Stimulated activated CD4-positive, alpha-beta T cell treated with anti-CD3 and anti-CD28 coated beads, Interleukin-1b, Interleukin-23, amount 100 ng/mL, for 1 hour (primary cell): ENCODE results near the gene MKRN1.
"Not testable (repeated sequence)": the region's sequence is repeated elsewhere in the genome, so short reads cannot be mapped to it uniquely, and the experiment has no call there.

Experiments
- DNase-seq, 2 donors: peaks; one replicate each; pipeline ENCODE4 v3.0.0-alpha.2; 2020; ENCODE audit warnings: low read depth in 2 of 2

Gene MKRN1, protein sequence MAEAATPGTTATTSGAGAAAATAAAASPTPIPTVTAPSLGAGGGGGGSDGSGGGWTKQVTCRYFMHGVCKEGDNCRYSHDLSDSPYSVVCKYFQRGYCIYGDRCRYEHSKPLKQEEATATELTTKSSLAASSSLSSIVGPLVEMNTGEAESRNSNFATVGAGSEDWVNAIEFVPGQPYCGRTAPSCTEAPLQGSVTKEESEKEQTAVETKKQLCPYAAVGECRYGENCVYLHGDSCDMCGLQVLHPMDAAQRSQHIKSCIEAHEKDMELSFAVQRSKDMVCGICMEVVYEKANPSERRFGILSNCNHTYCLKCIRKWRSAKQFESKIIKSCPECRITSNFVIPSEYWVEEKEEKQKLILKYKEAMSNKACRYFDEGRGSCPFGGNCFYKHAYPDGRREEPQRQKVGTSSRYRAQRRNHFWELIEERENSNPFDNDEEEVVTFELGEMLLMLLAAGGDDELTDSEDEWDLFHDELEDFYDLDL

DNA sequence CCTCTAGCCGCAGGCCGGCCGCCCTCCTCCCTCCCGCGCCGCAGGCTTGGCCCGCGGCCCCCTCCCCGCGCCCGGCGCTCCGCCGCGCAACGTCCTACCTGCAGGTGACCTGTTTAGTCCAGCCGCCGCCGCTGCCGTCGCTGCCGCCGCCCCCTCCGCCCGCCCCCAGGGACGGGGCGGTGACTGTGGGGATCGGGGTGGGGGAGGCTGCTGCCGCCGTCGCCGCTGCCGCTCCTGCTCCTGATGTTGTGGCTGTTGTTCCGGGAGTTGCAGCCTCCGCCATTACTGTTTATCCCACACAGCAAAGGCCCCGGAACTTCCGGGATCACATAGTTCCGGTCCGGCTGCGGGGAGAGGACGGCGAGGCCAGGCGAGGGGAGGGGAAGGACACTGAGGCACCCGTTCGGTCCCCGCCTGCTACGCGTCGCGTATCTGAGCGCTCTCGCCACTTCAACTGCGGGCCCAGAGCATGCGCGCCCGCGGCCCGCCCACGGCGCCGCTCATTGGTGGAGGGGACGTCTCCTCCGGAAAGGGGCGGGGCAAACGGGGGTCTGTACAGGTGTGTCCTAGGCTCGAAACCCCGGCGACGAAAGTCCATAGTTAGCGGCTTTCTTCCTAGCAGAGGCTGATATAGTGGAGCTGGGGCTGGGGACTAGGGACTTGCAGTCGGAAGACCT lies at the start of gene MKRN1:
MKRN1 (minus strand) TSS at position 444 of the 677 bp plus-strand sequence; CDS start at position 283, 161 bp downstream.
- peak; percentile 77 to 86 for DNase-seq

GRCh38 chr7:140526787-140527664 lies 47.7 kb upstream of the MKRN1 start:
- DNase-seq: no peak

DNA sequence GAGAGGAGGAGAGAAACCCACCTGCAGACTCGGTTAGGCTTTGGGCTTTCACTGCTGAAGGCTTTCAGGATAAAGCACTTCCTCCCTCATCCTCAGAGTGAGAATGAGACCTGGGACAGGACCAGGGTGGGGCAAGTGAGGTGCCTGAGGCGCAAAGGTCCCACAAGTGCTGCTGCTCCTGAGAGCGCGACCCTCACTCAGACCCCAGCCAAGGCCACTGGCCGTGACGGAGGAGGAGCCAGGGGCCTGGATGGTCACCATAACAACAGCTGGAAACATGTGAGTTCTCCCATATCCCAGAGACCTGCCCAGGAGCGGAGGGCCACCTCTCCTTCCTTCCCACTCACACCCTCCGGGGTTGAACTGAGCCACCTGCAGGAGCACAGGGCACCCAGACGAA lies 46.9 kb upstream of the MKRN1 start:
- DNase-seq: no peak

- no peak for DNase-seq
Observed at GRCh38 chr7:140525743-140526142, 46.4 kb upstream of the MKRN1 start.

DNA sequence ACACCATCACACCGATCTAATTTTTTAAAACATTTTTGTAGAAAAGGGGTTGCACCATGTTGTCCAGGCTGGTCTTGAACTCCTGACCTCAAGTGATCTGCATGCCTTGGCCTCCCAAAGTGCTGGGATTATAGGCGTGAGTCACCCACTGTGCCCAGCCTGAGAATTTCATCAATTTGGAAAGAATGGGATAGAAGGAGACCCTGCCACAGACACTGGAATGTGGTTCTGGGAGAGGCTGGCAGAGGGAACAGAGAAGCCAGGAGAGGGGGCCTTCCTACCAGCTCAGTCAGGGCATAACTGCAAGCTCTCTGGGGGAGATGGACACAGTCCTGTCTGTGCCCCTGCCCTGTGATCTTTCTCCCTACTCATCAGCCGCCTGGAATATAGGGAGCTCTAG lies 42.1 kb upstream of the MKRN1 start:
- DNase-seq: no peak

GRCh38 chr7:140519007-140519399 lies 39.7 kb upstream of the MKRN1 start:
- DNase-seq: no peak

DNA sequence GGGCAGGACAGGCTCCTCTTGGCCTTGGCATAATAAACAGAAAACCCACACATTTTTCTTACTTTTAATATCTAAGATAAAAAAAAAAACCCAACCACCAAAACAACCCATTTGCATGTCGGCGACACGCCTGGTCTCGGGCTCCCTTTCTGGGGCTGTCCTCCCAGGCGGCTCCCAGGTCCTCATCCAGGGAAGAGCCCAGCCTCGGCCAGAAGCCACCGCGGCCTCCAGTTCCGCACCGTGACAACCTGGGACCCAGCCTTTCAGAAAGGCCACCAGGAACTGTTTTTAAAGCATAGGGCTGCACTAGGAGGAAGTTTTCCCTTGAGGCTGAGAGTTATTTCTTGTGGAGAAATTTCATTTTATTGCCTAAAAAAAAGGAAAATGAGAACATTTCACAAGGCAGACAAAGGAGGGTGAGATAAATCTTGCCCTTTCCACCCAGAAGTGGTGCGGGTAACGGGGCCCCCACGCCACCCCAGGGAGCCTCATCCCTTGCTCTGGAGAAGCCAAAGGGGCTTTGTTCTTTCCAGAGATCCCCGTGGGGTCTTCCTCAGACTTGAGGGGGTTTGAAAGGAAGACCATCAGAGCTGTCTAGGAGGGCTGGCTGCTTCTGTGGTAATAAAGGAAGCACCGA lies 39.2 kb upstream of the MKRN1 start:
- no peak for DNase-seq

GRCh38 chr7:140517546-140518369 lies 38.5 kb upstream of the MKRN1 start:
- peak in 1 of 2 donors; percentile 52 for DNase-seq

DNA sequence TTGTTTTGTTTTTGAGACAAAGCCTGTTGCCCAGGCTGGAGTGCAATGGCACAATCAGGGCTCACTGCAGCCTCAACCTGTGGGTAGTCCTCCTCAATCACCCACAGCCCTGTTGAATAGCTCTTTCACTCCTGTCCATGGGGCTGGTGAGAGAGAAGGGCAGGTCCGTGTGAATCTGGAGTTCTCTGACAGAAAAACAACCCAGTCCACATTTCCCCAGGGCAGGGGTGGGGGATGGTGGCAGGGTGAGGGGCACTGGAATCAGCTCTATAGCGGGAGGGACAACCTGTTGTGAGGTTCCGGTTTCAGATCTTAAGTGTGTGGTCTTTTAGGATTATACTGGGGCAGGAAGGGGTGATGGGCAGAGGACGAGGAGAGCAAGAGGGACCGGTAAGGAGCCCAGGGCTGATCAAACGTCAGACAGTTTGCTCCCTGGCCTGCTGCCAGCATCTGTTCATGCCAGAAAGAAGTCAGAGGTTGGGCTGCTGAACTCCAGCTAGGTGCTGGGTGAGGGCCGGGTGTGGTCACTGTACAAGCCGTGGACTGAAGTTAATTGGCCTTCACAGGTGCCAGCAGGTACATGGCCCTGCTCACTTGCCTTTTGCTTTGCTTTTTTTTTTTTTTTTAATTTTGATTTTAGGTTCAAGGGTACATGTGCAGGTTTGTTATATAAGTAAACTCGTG lies 33.2 kb upstream of the MKRN1 start:
- no peak for DNase-seq

GRCh38 chr7:140509789-140510188 lies 30.5 kb upstream of the MKRN1 start:
- DNase-seq: no peak

GRCh38 chr7:140507556-140507955 lies 28.3 kb upstream of the MKRN1 start:
- not testable (repeated sequence) for DNase-seq

GRCh38 chr7:140506788-140507464 lies 27.6 kb upstream of the MKRN1 start:
- DNase-seq: no peak

- DNase-seq: no peak
Observed at GRCh38 chr7:140501966-140502365, 22.7 kb upstream of the MKRN1 start.

- not testable (repeated sequence) for DNase-seq
Observed at GRCh38 chr7:140497807-140498206, 18.5 kb upstream of the MKRN1 start.

- DNase-seq: no peak
Observed at GRCh38 chr7:140497241-140497769, 18.0 kb upstream of the MKRN1 start.

DNA sequence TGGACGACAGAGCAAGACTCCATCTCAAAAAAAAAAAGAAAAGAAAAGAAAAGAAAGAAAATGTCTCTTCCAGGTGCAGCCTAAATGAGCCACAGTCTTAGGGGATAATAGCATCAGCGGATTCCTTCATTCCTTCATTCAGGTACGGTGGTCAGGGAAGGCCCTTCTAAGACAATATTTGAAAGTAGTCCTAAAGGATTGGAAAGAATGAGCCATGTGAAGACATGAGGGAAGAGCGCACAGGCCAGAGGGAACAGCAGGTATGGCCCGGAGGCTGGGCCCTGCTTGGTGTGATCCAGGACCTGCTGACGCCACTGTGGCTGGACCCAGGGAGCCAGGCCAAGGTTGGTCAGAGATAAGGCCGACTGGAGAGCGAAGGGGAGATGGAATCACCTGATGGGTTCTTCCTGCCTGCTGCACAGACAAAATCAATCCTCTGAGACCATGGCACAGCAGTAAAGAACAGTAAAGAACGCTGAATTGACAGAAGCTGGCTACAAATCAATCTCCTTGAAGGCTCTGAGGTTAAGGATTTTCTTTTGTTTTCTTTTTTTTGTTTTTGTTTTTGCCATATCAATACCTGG lies 16.3 kb upstream of the MKRN1 start:
- no peak for DNase-seq

GRCh38 chr7:140494867-140495266 lies 15.6 kb upstream of the MKRN1 start:
- no peak for DNase-seq

GRCh38 chr7:140489026-140489359 lies 9.7 kb upstream of the MKRN1 start:
- no peak for DNase-seq
